ENCODE results near the gene SPATA13. TPM values are rescaled to one million over a fixed set of nuclear protein-coding genes. Genes with fewer than 3 reads are reported as not detected.

SPATA13 gene
- total and polyA plus RNA-seq, 10 of the 15 experiments (the other 5 are each of a cell fraction or from before 2014, with no cell fraction given) = 2.4 to 11.1 (median 10.2) TPM

DNA sequence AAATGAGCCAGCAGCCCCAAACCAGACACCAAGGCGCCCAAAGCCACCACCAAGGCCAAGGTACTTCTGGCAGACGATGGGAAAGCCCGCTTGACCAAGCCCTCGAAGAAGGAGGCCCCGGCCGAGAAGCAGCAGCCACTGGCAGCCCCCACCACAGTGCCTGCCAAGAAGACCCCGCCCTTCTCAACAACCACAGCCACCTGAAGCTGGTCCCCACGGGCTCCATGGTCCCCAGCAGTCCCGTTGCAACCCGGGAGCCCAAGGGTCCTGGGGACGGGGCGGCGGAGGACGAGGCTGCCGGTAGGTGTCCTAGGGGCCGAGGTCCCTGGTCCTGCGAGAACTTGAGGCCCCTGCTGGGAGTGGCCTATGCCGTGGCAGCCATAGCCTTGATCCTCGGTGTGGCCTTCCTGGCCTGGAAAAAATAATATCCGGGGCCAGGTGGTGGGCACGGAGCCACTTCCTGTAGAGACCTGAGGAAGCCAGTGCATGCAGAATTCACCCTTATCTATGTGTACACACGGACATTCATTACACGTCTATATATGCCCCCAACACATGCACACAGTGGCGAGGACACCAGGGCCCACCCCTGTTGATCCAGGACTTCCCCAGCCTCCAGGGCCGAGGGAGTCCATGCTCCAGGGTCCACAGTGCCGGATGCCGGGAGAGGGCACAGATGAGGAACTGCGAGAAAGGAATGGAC is 162.7 kb downstream of the SPATA13 start:
- ATAC-seq (no peak), FAIRE-seq (no peak), DNase-seq (ENCODE audit: low read depth, low spot score) (no peak)
- H3K36me3 ChIP-seq (ENCODE audit: control insufficient read depth in 2 of 2, insufficient read depth in 2 of 2, low read length in 1 of 2) = no peaks in the 10 kb centered on the region
- ChIA-PET SMC1A (ENCODE audit: uncharacterized antibody, unreplicated experiment) (no interaction called here), POLR2A (no interaction called here), CTCF (no interaction called here), RAD21 (ENCODE audit: unreplicated experiment) (no interaction called here)
- no peak overlapping the region for H2AFZ ChIP-seq (ENCODE audit: control insufficient read depth, low read depth, low read length)
- H3K4me2 ChIP-seq (ENCODE audit: control insufficient read depth, insufficient read depth) = no peak overlapping the region
- in situ Hi-C loops (cut with MboI) = no loop called here
- H3K27ac ChIP-seq (ENCODE audit: control insufficient read depth, insufficient read depth) = no peak overlapping the region
- no peaks in the 10 kb centered on the region for H3K79me2 ChIP-seq (ENCODE audit: control insufficient read depth, insufficient read depth, low read length)
- WGBS (ENCODE audit: insufficient coverage, insufficient replicate concordance, low lambda C conversion rate, missing lambda C conversion rate) = 51% methylated on average over 27 of the region's 28 CpGs
- H3K9ac ChIP-seq (ENCODE audit: control insufficient read depth, insufficient read depth, low read length) = no peak overlapping the region; the same call in 1 of the 2 replicates
- no peaks in the 10 kb centered on the region; a peak in 1 of 4 replicates for H3K27me3 ChIP-seq (replicated peaks in 1 of 2; ENCODE audit: control insufficient read depth in 2 of 2, insufficient read depth in 2 of 2, low read length in 1 of 2)
- H3K4me1 ChIP-seq (ENCODE audit: control insufficient read depth, insufficient read depth, low read length) = no peaks in the 10 kb centered on the region
- TF ChIP-seq NR2C1 (IDR thresholded peaks at IDR 0.05) (no peak), REST (IDR thresholded peaks at IDR 0.05; ENCODE audit: low read depth, low read length) (no peak), BMI1 (IDR thresholded peaks at IDR 0.05; ENCODE audit: borderline replicate concordance) (no peak), RUNX3 (IDR thresholded peaks at IDR 0.05; ENCODE audit: low read length) (no peak), POU2F2 (IDR thresholded peaks at IDR 0.05; ENCODE audit: borderline replicate concordance, low read depth, low read length) (no peak)
- TF ChIP-seq, protein P1, sequence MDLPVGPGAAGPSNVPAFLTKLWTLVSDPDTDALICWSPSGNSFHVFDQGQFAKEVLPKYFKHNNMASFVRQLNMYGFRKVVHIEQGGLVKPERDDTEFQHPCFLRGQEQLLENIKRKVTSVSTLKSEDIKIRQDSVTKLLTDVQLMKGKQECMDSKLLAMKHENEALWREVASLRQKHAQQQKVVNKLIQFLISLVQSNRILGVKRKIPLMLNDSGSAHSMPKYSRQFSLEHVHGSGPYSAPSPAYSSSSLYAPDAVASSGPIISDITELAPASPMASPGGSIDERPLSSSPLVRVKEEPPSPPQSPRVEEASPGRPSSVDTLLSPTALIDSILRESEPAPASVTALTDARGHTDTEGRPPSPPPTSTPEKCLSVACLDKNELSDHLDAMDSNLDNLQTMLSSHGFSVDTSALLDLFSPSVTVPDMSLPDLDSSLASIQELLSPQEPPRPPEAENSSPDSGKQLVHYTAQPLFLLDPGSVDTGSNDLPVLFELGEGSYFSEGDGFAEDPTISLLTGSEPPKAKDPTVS (IDR thresholded peaks at IDR 0.05; ENCODE audit: low read depth, low read length) = no peak
- no TSS peak for BruUV-seq (replicated peaks)
- intact Hi-C loops (cut with micrococcal nuclease; ENCODE audit: unreplicated experiment) = no loop called here
- no peak overlapping the region for H3K4me3 ChIP-seq
- no peaks in the 10 kb centered on the region for H3K9me3 ChIP-seq (replicated peaks; ENCODE audit: control insufficient read depth, insufficient read depth, low read length)
- no peaks in the 10 kb centered on the region for H4K20me1 ChIP-seq (ENCODE audit: control insufficient read depth, insufficient read depth)

Measured in GM12878 (cell line).